ENCODE results near the gene MBOAT2. TPM values are rescaled to one million over a fixed set of nuclear protein-coding genes. Genes with fewer than 3 reads are reported as not detected.

The MBOAT2 gene
- 16.6 to 31.7 TPM (median 30.7 TPM) in 5 replicates for total RNA-seq (2022; extraction: Qiagen RNA extraction; ENCODE audit: low read depth)

GRCh38 chr2:9003616-9004337 lies at the start of gene MBOAT2:
TSS of gene MBOAT2 (minus strand) at chr2:9003684. CDS start at chr2:9003614, 70 bp downstream.

GRCh38 chr2:8836971-8837794 lies 166.3 kb downstream of the MBOAT2 start, which contains the start of gene KIDINS220:
TSS of gene KIDINS220 (minus strand) at chr2:8837613. CDS start at chr2:8827093, 10,520 bp downstream.

Other genes with a start within 250 kb of the MBOAT2 start
- gene KIDINS220, start 166.1 kb downstream of the MBOAT2 start, total RNA-seq (2022; extraction: Qiagen RNA extraction; ENCODE audit: low read depth), result 14.0 to 20.0 TPM (median 18.9 TPM) in 5 replicates
- gene ASAP2, start 203.1 kb upstream of the MBOAT2 start, total RNA-seq (2022; extraction: Qiagen RNA extraction; ENCODE audit: low read depth), result 24.6 to 41.0 TPM (median 37.0 TPM) in 5 replicates